ENCODE results near the gene DNAJC5. TPM values are rescaled to one million over a fixed set of nuclear protein-coding genes. Genes with fewer than 3 reads are reported as not detected.

The DNAJC5 gene
- total RNA-seq, 4 donors from 2014 or later: 38.4 to 87.4 (median 75.1) TPM

- no peaks in the 10 kb centered on the region for H3K9me3 ChIP-seq
- H3K36me3 ChIP-seq: peaks cover 0 to 7% of the 10 kb centered on the region in 2 donors
- intact Hi-C loops (cut with DNase I): loop anchor here (5.0 kb wide), 2 partner anchors 35 to 325 kb away; partner anchors contain the start of gene PTK6
- no peaks in the 10 kb centered on the region for H3K27me3 ChIP-seq
- 96 to 98% methylated on average over 60 to 70 of the region's 95 CpGs for WGBS, 2 donors
- H3K27ac ChIP-seq: no peak overlapping the region
- peaks cover 20 to 55% of the 10 kb centered on the region in 2 donors for H3K4me1 ChIP-seq
- no peak overlapping the region for H3K4me3 ChIP-seq (replicated peaks in 1 of 3)
- no peak for DNase-seq
- TF ChIP-seq, protein P1, sequence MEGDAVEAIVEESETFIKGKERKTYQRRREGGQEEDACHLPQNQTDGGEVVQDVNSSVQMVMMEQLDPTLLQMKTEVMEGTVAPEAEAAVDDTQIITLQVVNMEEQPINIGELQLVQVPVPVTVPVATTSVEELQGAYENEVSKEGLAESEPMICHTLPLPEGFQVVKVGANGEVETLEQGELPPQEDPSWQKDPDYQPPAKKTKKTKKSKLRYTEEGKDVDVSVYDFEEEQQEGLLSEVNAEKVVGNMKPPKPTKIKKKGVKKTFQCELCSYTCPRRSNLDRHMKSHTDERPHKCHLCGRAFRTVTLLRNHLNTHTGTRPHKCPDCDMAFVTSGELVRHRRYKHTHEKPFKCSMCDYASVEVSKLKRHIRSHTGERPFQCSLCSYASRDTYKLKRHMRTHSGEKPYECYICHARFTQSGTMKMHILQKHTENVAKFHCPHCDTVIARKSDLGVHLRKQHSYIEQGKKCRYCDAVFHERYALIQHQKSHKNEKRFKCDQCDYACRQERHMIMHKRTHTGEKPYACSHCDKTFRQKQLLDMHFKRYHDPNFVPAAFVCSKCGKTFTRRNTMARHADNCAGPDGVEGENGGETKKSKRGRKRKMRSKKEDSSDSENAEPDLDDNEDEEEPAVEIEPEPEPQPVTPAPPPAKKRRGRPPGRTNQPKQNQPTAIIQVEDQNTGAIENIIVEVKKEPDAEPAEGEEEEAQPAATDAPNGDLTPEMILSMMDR (IDR thresholded peaks at IDR 0.05): no peak
- no peak for TF ChIP-seq POLR2A (IDR thresholded peaks at IDR 0.05)
These were observed 32.7 kb upstream of the DNAJC5 start for GRCh38 chr20:63861981-63862901.

DNA sequence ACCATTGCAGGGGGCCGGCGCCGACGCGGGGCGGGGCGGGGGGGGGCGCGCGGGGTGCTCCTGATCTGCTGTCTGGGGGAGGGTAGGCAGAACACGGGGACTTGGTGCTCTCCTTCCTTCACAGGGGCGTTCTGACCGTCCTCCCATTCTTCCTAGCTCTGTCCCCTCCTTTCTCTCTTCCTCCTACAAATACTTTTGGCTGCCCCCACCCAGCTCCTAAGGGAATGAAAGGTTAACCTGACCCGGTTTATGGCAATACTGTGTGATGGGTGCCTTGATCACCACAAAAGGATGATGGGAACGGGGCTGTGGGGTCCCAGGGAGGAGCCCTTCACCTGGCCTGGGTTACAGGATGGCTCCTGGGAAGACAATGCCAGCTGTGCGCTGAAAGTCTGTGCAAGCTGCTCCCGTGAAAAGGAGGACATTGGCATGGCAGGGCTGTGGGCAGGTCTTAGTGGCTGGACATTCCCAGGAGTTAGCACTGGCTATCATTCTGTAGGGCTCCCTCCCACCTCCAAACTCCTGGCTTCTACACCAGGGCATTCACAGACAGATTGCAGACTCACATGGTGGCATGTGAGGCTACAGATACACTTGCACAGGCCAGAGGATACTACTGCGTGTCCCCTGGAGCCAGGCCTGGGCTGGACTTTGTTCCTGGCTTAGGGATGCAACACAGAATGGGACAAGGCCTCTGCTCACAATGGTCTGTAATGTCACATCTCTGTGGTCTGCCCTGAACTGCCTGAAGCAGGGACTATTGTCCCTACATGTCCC lies 31.7 kb upstream of the DNAJC5 start:
- H3K36me3 ChIP-seq: peaks cover 0 to 7% of the 10 kb centered on the region in 2 donors
- H3K4me1 ChIP-seq: peaks cover 18 to 50% of the 10 kb centered on the region in 2 donors
- 87% methylated on average over 12 to 17 of the region's 18 CpGs for WGBS, 2 donors
- intact Hi-C loops (cut with DNase I): loop anchor here (5.0 kb wide), 2 partner anchors 36 to 326 kb away; partner anchors contain the start of gene PTK6
- no peak for DNase-seq
- H3K27me3 ChIP-seq: no peaks in the 10 kb centered on the region
- TF ChIP-seq, protein P1 (IDR thresholded peaks at IDR 0.05): no peak
- TF ChIP-seq POLR2A (IDR thresholded peaks at IDR 0.05): no peak
- H3K27ac ChIP-seq: peak overlapping the region; percentile 62 to 96 (median 90)
- H3K4me3 ChIP-seq (replicated peaks in 1 of 3): no peak overlapping the region
- no peaks in the 10 kb centered on the region for H3K9me3 ChIP-seq

DNA sequence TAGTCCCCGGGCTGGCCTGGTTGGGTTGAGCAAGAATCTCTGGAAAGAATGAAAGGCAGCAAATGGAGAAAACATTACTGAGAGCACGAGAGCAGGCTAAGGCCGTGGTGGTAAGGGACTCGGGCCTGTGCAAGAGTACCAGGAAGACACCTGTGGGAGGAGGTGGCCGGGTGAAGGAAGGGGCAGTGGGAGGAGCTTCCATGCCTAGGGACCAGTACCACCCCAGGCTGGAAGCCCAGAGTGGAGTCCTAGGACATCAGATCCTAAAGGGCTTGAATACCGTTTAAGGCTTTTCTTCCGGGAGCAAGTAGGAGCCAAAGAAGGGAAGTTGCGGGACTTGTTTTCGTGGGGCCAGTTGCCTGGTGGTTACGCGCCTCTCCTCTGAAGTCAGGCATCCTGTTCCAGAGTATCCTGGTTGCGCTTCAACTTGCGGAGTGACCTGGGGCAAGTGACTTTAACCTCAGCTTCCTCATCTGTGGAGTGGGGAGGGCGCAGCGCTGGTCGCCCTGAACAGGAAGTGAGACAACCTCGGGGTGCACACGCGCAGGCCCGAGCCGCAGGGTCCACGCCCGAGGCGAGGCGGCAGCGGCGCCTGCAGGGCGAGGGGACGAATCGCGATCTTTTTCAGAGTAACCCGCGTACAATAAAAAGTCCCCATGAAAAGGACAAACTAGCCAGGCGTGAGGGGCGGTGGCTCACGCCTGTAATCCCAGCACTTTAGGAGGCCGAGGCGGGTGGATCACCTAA lies 31.0 kb upstream of the DNAJC5 start:
- intact Hi-C loops (cut with DNase I): loop anchor here (2.0 to 5.0 kb wide), 3 partner anchors 37 to 327 kb away; partner anchors contain the start of gene PTK6
- Histone ChIP-seq H3K27me3 (no peaks in the 10 kb centered on the region), H3K4me1 (peaks cover 16 to 42% of the 10 kb centered on the region in 2 donors), H3K27ac (peak overlapping the region; percentile 62 to 96 (median 90)), H3K36me3 (peaks cover 2 to 10% of the 10 kb centered on the region in 2 donors), H3K4me3 (replicated peaks in 1 of 3) (peak overlapping the region in 2 of 3 donors; percentile 82 to 86), H3K9me3 (no peaks in the 10 kb centered on the region)
- WGBS, 2 donors: 14 to 18% methylated on average over 7 to 19 of the region's 38 CpGs
- DNase-seq: peak; percentile 78 to 82
- TF ChIP-seq POLR2A (IDR thresholded peaks at IDR 0.05): peak in 1 of 2 donors; percentile 17
- TF ChIP-seq, protein P1 (IDR thresholded peaks at IDR 0.05): peak; percentile 31 to 90 (median 74)

- Histone ChIP-seq H3K27me3 (no peaks in the 10 kb centered on the region), H3K4me3 (replicated peaks in 1 of 3) (peak overlapping the region in 2 of 3 donors; percentile 82 to 86), H3K9me3 (no peaks in the 10 kb centered on the region), H3K27ac (peak overlapping the region; percentile 62 to 96 (median 90)), H3K4me1 (peaks cover 10 to 36% of the 10 kb centered on the region in 2 donors), H3K36me3 (peaks cover 8 to 14% of the 10 kb centered on the region in 2 donors)
- no peak for DNase-seq
- intact Hi-C loops (cut with DNase I): loop anchor here (2.0 to 5.0 kb wide), 3 partner anchors 37 to 327 kb away; partner anchors contain the start of gene PTK6
- TF ChIP-seq, protein P1 (IDR thresholded peaks at IDR 0.05): peak in 1 of 6 experiments; percentile 12
- TF ChIP-seq POLR2A (IDR thresholded peaks at IDR 0.05): no peak
- WGBS, 2 donors: 0% methylated on average over 24 of the region's 25 CpGs
These were observed 30.4 kb upstream of the DNAJC5 start for GRCh38 chr20:63864545-63864977.

Measured in thyroid gland (tissue), 4 donors.